CD4-positive, CD25-positive, alpha-beta regulatory T cell (primary cell): ENCODE measurements around the gene PBOV1. TPM values are rescaled to one million over a fixed set of nuclear protein-coding genes. Genes with fewer than 3 reads are reported as not detected.

ENCODE experiments used
- ATAC-seq, 2 donors: fragments of 150-1000 bp; cut with Tn5 transposase; one replicate each; pipeline ENCODE4 v1.10.0; 2021; ENCODE audit warnings: low read depth in 2 of 2, moderate number of reproducible peaks in 2 of 2, moderate library complexity in 1 of 2
- DNase-seq, 3 donors: peaks; one replicate each; pipeline versions ENCODE4 v3.0.0 to v3.0.0-alpha.2; 2012 to 2022; ENCODE audit warnings: mixed read lengths in 1 of 3
- H3K27ac ChIP-seq: one replicate; pipeline ENCODE4 v1.7.0; 2013; ENCODE audit warnings: mild to moderate bottlenecking, low read length; ENCODE audit not compliant: insufficient read depth, poor library complexity, severe bottlenecking
- H3K27me3 ChIP-seq: one replicate; pipeline ENCODE4 v1.7.0; 2013; ENCODE audit warnings: low read length; ENCODE audit not compliant: control insufficient read depth, insufficient read depth
- H3K36me3 ChIP-seq: one replicate; pipeline ENCODE4 v1.7.0; 2013; ENCODE audit warnings: mild to moderate bottlenecking, low read length, moderate library complexity; ENCODE audit not compliant: control insufficient read depth, insufficient read depth
- H3K4me1 ChIP-seq: 2 replicates; pipeline ENCODE4 v1.7.0; 2013; ENCODE audit warnings: mild to moderate bottlenecking, low read length; ENCODE audit not compliant: insufficient read depth, control insufficient read depth, poor library complexity, severe bottlenecking
- H3K4me3 ChIP-seq: one replicate; pipeline ENCODE4 v1.7.0; 2013; ENCODE audit warnings: low read depth, mild to moderate bottlenecking, low read length, moderate library complexity
- H3K9me3 ChIP-seq, 2 experiments: 1 replicate in 1 of 2; 2 replicates in 1 of 2; pipeline ENCODE4 v1.7.0; 2013; ENCODE audit warnings: low read length in 2 of 2, mild to moderate bottlenecking in 1 of 2, moderate library complexity in 1 of 2; ENCODE audit not compliant: control insufficient read depth in 2 of 2
- H3K27ac Mint-ChIP-seq, 3 donors: one replicate each; pipeline ENCODE4 v1.8.0; 2020 to 2022; ENCODE audit warnings: mild to moderate bottlenecking in 3 of 3, mixed read lengths in 3 of 3, moderate library complexity in 2 of 3
- H3K27me3 Mint-ChIP-seq: one replicate; pipeline ENCODE4 v1.8.0; 2022; ENCODE audit warnings: mild to moderate bottlenecking, mixed read lengths
- H3K36me3 Mint-ChIP-seq: one replicate; pipeline ENCODE4 v1.8.0; 2020; ENCODE audit warnings: mixed read lengths
- H3K4me1 Mint-ChIP-seq, 4 donors: one replicate each; pipeline ENCODE4 v1.8.0; 2020 to 2022; ENCODE audit warnings: mixed read lengths in 4 of 4, mild to moderate bottlenecking in 1 of 4
- H3K4me3 Mint-ChIP-seq, 4 donors: one replicate each; pipeline ENCODE4 v1.8.0; 2020 to 2022; ENCODE audit warnings: mild to moderate bottlenecking in 4 of 4, mixed read lengths in 4 of 4, moderate library complexity in 3 of 4
- H3K9me3 Mint-ChIP-seq, 7 donors: one replicate each; pipeline ENCODE4 v1.8.0; 2020 to 2022; ENCODE audit warnings: mixed read lengths in 7 of 7, mild to moderate bottlenecking in 3 of 7, moderate library complexity in 2 of 7
- polyA plus RNA-seq, 4 donors: library from polyadenylated mRNA; unstranded; fragments of 300-500 nt; fragmentation: Illumina TruSeq; gene quantifications; one replicate each; pipeline ENCODE4 v1.2.3, GENCODE V29; 2021
- total RNA-seq: library from RNA; stranded (reverse); gene quantifications from one replicate; pipeline ENCODE4 v1.2.3, GENCODE V29; 2022

Gene PBOV1
- total RNA-seq (not detected), polyA plus RNA-seq (not detected)

GRCh38 chr6:138218449-138218848 is at the start of gene PBOV1:
Gene PBOV1 (minus strand): TSS chr6:138218491. CDS start chr6:138218395, 96 bp downstream.
- DNase-seq, result no peak
- no peaks in the 10 kb centered on the region for H3K9me3 ChIP-seq
- Mint-ChIP-seq H3K36me3 (no peaks in the 10 kb centered on the region), H3K9me3 (peaks cover 0 to 5% (median 0%) of the 10 kb centered on the region in 7 donors), H3K4me1 (no peaks in the 10 kb centered on the region), H3K4me3 (no peak within 1 kb of the TSS), H3K27me3 (peaks cover 13% of the 10 kb centered on the region), H3K27ac (peak within 1 kb of the TSS in 1 of 3 donors; percentile 38)
- H3K4me3 ChIP-seq, result no peak within 1 kb of the TSS
- peaks cover 4% of the 10 kb centered on the region for H3K27me3 ChIP-seq
- no peaks in the 10 kb centered on the region for H3K4me1 ChIP-seq
- H3K27ac ChIP-seq, result no peak within 1 kb of the TSS
- no peak for ATAC-seq
- no peaks in the 10 kb centered on the region for H3K36me3 ChIP-seq

GRCh38 chr6:138266095-138266494 is 47.8 kb upstream of the PBOV1 start:
- DNase-seq (no peak), ATAC-seq (no peak)
- no peaks in the 10 kb centered on the region for H3K36me3 ChIP-seq
- Mint-ChIP-seq H3K4me3 (no peak overlapping the region), H3K4me1 (no peaks in the 10 kb centered on the region), H3K36me3 (no peaks in the 10 kb centered on the region), H3K9me3 (peaks cover 0 to 2% (median 0%) of the 10 kb centered on the region in 7 donors), H3K27ac (no peak overlapping the region), H3K27me3 (peaks cover 5% of the 10 kb centered on the region)
- no peak overlapping the region for H3K4me3 ChIP-seq
- no peaks in the 10 kb centered on the region for H3K9me3 ChIP-seq
- peaks cover 3% of the 10 kb centered on the region for H3K27me3 ChIP-seq
- no peak overlapping the region for H3K27ac ChIP-seq
- no peaks in the 10 kb centered on the region for H3K4me1 ChIP-seq

GRCh38 chr6:138264372-138264880 is 46.1 kb upstream of the PBOV1 start:
- H3K27ac Mint-ChIP-seq, result no peak overlapping the region

GRCh38 chr6:138263963-138264362 is 45.7 kb upstream of the PBOV1 start:
- Histone ChIP-seq H3K27ac (no peak overlapping the region), H3K4me3 (no peak overlapping the region), H3K4me1 (no peaks in the 10 kb centered on the region), H3K27me3 (peaks cover 3% of the 10 kb centered on the region), H3K36me3 (no peaks in the 10 kb centered on the region), H3K9me3 (no peaks in the 10 kb centered on the region)
- DNase-seq, result no peak
- no peaks in the 10 kb centered on the region for H3K4me1 Mint-ChIP-seq
- H3K36me3 Mint-ChIP-seq, result no peaks in the 10 kb centered on the region
- H3K4me3 Mint-ChIP-seq, result no peak overlapping the region
- no peak for ATAC-seq
- H3K9me3 Mint-ChIP-seq, result peaks cover 0 to 2% (median 0%) of the 10 kb centered on the region in 7 donors
- no peak overlapping the region for H3K27ac Mint-ChIP-seq
- peaks cover 5% of the 10 kb centered on the region for H3K27me3 Mint-ChIP-seq

More at GRCh38 chr6:138264372-138264880, 46.1 kb upstream of the PBOV1 start:
- peaks cover 0 to 2% (median 0%) of the 10 kb centered on the region in 7 donors for H3K9me3 Mint-ChIP-seq
- H3K27me3 ChIP-seq, result peaks cover 3% of the 10 kb centered on the region
- no peaks in the 10 kb centered on the region for H3K36me3 Mint-ChIP-seq
- H3K4me1 Mint-ChIP-seq, result no peaks in the 10 kb centered on the region
- no peaks in the 10 kb centered on the region for H3K4me1 ChIP-seq
- no peak for ATAC-seq
- H3K36me3 ChIP-seq, result no peaks in the 10 kb centered on the region
- H3K4me3 Mint-ChIP-seq, result no peak overlapping the region
- no peak for DNase-seq
- H3K9me3 ChIP-seq, result no peaks in the 10 kb centered on the region
- no peak overlapping the region for H3K4me3 ChIP-seq
- peaks cover 5% of the 10 kb centered on the region for H3K27me3 Mint-ChIP-seq
- no peak overlapping the region for H3K27ac ChIP-seq

- Mint-ChIP-seq H3K4me1 (no peaks in the 10 kb centered on the region), H3K27ac (no peak overlapping the region), H3K4me3 (peak overlapping the region in 1 of 4 donors; percentile 58), H3K36me3 (no peaks in the 10 kb centered on the region), H3K9me3 (peaks cover 0 to 2% (median 0%) of the 10 kb centered on the region in 7 donors), H3K27me3 (peaks cover 10% of the 10 kb centered on the region)
- Histone ChIP-seq H3K36me3 (no peaks in the 10 kb centered on the region), H3K9me3 (no peaks in the 10 kb centered on the region), H3K27me3 (peaks cover 3% of the 10 kb centered on the region), H3K4me1 (no peaks in the 10 kb centered on the region), H3K4me3 (no peak overlapping the region), H3K27ac (no peak overlapping the region)
- DNase-seq (no peak), ATAC-seq (no peak)
Measured at GRCh38 chr6:138261116-138261780, 43.0 kb upstream of the PBOV1 start.

- no peak for ATAC-seq
- peaks cover 14% of the 10 kb centered on the region for H3K27me3 Mint-ChIP-seq
Measured at GRCh38 chr6:138258991-138259390, 40.7 kb upstream of the PBOV1 start.

GRCh38 chr6:138258197-138258596 is 39.9 kb upstream of the PBOV1 start:
- Histone ChIP-seq H3K36me3 (no peaks in the 10 kb centered on the region), H3K4me3 (no peak overlapping the region), H3K27me3 (no peaks in the 10 kb centered on the region), H3K27ac (no peak overlapping the region), H3K4me1 (no peaks in the 10 kb centered on the region), H3K9me3 (no peaks in the 10 kb centered on the region)
- Mint-ChIP-seq H3K4me1 (no peaks in the 10 kb centered on the region), H3K36me3 (no peaks in the 10 kb centered on the region), H3K27ac (no peak overlapping the region), H3K4me3 (no peak overlapping the region), H3K27me3 (peaks cover 14% of the 10 kb centered on the region), H3K9me3 (peaks cover 0 to 2% (median 0%) of the 10 kb centered on the region in 7 donors)
- DNase-seq (no peak), ATAC-seq (no peak)

More at GRCh38 chr6:138258991-138259390, 40.7 kb upstream of the PBOV1 start:
- Histone ChIP-seq H3K27me3 (no peaks in the 10 kb centered on the region), H3K4me1 (no peaks in the 10 kb centered on the region), H3K27ac (no peak overlapping the region), H3K9me3 (no peaks in the 10 kb centered on the region), H3K4me3 (no peak overlapping the region), H3K36me3 (no peaks in the 10 kb centered on the region)
- Mint-ChIP-seq H3K27ac (no peak overlapping the region), H3K36me3 (no peaks in the 10 kb centered on the region), H3K4me1 (no peaks in the 10 kb centered on the region), H3K9me3 (peaks cover 0 to 2% (median 0%) of the 10 kb centered on the region in 7 donors), H3K4me3 (no peak overlapping the region)
- DNase-seq, result no peak

GRCh38 chr6:138257638-138258040 is 39.3 kb upstream of the PBOV1 start:
- Mint-ChIP-seq H3K27me3 (peaks cover 14% of the 10 kb centered on the region), H3K4me1 (no peaks in the 10 kb centered on the region), H3K9me3 (peaks cover 0 to 2% (median 0%) of the 10 kb centered on the region in 7 donors), H3K36me3 (no peaks in the 10 kb centered on the region), H3K27ac (no peak overlapping the region), H3K4me3 (no peak overlapping the region)
- DNase-seq (no peak), ATAC-seq (no peak)
- Histone ChIP-seq H3K27ac (no peak overlapping the region), H3K4me1 (no peaks in the 10 kb centered on the region), H3K27me3 (no peaks in the 10 kb centered on the region), H3K36me3 (no peaks in the 10 kb centered on the region), H3K9me3 (no peaks in the 10 kb centered on the region), H3K4me3 (no peak overlapping the region)
